H9 (cell line): Measurements from ENCODE around the gene BCORL1. TPM values are rescaled to one million over a fixed set of nuclear protein-coding genes. Genes with fewer than 3 reads are reported as not detected.

ENCODE experiments used
- DNase-seq: peaks from one replicate; pipeline ENCODE4 v3.0.0-alpha.2; 2017
- H2AFZ ChIP-seq: one replicate; pipeline ENCODE4 v1.6.1; 2013; ENCODE audit warnings: mild to moderate bottlenecking, low read length, control low read depth, moderate library complexity
- H2AK5ac ChIP-seq: 2 replicates; pipeline ENCODE4 v1.6.1; 2013; ENCODE audit warnings: low read length, control low read depth, mixed read lengths; ENCODE audit not compliant: insufficient read length
- H2BK120ac ChIP-seq: one replicate; pipeline ENCODE4 v1.6.1; 2013; ENCODE audit warnings: low read depth, mild to moderate bottlenecking, low read length, control low read depth, inconsistent platforms; ENCODE audit not compliant: poor library complexity, severe bottlenecking
- H2BK12ac ChIP-seq: 2 replicates; pipeline ENCODE4 v1.6.1; 2013; ENCODE audit warnings: low read length, control low read depth, mixed read lengths, low read depth; ENCODE audit not compliant: insufficient read length
- H2BK15ac ChIP-seq: 2 replicates; pipeline ENCODE4 v1.6.1; 2013; ENCODE audit warnings: low read depth, low read length, control low read depth
- H2BK20ac ChIP-seq: one replicate; pipeline ENCODE4 v1.6.1; 2013; ENCODE audit warnings: low read depth, mild to moderate bottlenecking, low read length, control low read depth, inconsistent platforms; ENCODE audit not compliant: poor library complexity, severe bottlenecking
- H2BK5ac ChIP-seq: 2 replicates; pipeline ENCODE4 v1.6.1; 2013; ENCODE audit warnings: low read length, control low read depth, mixed read lengths; ENCODE audit not compliant: insufficient read length
- H3K14ac ChIP-seq: 2 replicates; pipeline ENCODE4 v1.6.1; 2013; ENCODE audit warnings: low read length, control low read depth; ENCODE audit not compliant: insufficient read depth
- H3K18ac ChIP-seq: 2 replicates; pipeline ENCODE4 v1.6.1; 2013; ENCODE audit warnings: low read depth, mild to moderate bottlenecking, mixed read lengths, low read length, control low read depth; ENCODE audit not compliant: insufficient read length
- H3K23ac ChIP-seq: 2 replicates; pipeline ENCODE4 v1.6.1; 2013; ENCODE audit warnings: low read length, control low read depth, mixed read lengths, low read depth; ENCODE audit not compliant: insufficient read length
- H3K23me2 ChIP-seq: 2 replicates; pipeline ENCODE4 v1.6.1; 2013; ENCODE audit warnings: low read depth, mild to moderate bottlenecking, mixed read lengths, low read length, control low read depth; ENCODE audit not compliant: insufficient read length, poor library complexity, severe bottlenecking
- H3K27ac ChIP-seq: 2 replicates; pipeline ENCODE4 v1.5.1; 2013; ENCODE audit warnings: low read length, control low read depth, mixed read lengths, low read depth; ENCODE audit not compliant: insufficient read length
- H3K27me3 ChIP-seq: 2 replicates; pipeline ENCODE4 v1.6.1; 2013; ENCODE audit warnings: low read length, control low read depth, inconsistent platforms; ENCODE audit not compliant: insufficient read depth
- H3K4ac ChIP-seq: 2 replicates; pipeline ENCODE4 v1.6.1; 2013; ENCODE audit warnings: low read depth, mild to moderate bottlenecking, control low read depth, inconsistent platforms, low read length, moderate library complexity
- H3K4me1 ChIP-seq: 2 replicates; pipeline ENCODE4 v1.6.1; 2013; ENCODE audit warnings: low read length, control low read depth, inconsistent platforms; ENCODE audit not compliant: insufficient read depth
- H3K4me2 ChIP-seq: 2 replicates; pipeline ENCODE4 v1.6.1; 2013; ENCODE audit warnings: low read length, control low read depth, mixed read lengths; ENCODE audit not compliant: insufficient read length, insufficient read depth
- H3K56ac ChIP-seq: 2 replicates; pipeline ENCODE4 v1.6.1; 2013; ENCODE audit warnings: low read depth, mild to moderate bottlenecking, mixed read lengths, low read length, control low read depth; ENCODE audit not compliant: insufficient read length
- H3K79me1 ChIP-seq: 2 replicates; pipeline ENCODE4 v1.6.1; 2013; ENCODE audit warnings: low read depth, mild to moderate bottlenecking, moderate library complexity, low read length, control low read depth, inconsistent platforms; ENCODE audit not compliant: insufficient read depth, poor library complexity, severe bottlenecking
- H3K79me2 ChIP-seq: 2 replicates; pipeline ENCODE4 v1.6.1; 2013; ENCODE audit warnings: low read length, control low read depth, inconsistent platforms; ENCODE audit not compliant: insufficient read depth
- H3K9ac ChIP-seq: 2 replicates; pipeline ENCODE4 v1.6.1; 2013; ENCODE audit warnings: low read length, control low read depth, mixed read lengths; ENCODE audit not compliant: insufficient read length; ENCODE audit errors: extremely low read depth
- H3K9me3 ChIP-seq: one replicate; pipeline ENCODE4 v1.6.1; 2013; ENCODE audit warnings: low read depth, low read length, inconsistent platforms; ENCODE audit not compliant: control insufficient read depth
- H3T11ph ChIP-seq: one replicate; pipeline ENCODE4 v1.6.1; 2013; ENCODE audit warnings: mild to moderate bottlenecking, low read length, control low read depth, inconsistent platforms
- H4K20me1 ChIP-seq: one replicate; pipeline ENCODE4 v1.6.1; 2013; ENCODE audit not compliant: control insufficient read depth, insufficient read length, insufficient read depth
- H4K5ac ChIP-seq: 2 replicates; pipeline ENCODE4 v1.6.1; 2013; ENCODE audit warnings: low read depth, mild to moderate bottlenecking, mixed read lengths, low read length, control low read depth; ENCODE audit not compliant: insufficient read length
- H4K8ac ChIP-seq: replicated peaks from 2 replicates; pipeline ENCODE4 v1.6.1; 2013; ENCODE audit warnings: low read length, control low read depth, mixed read lengths, low read depth; ENCODE audit not compliant: insufficient read length
- H4K91ac ChIP-seq: 2 replicates; pipeline ENCODE4 v1.6.1; 2013; ENCODE audit warnings: low read depth, mild to moderate bottlenecking, moderate library complexity, mixed read lengths, low read length, control low read depth; ENCODE audit not compliant: insufficient read length
- H3K27ac Mint-ChIP-seq, 3 experiments: 2 replicates in 2 of 3; 3 replicates in 1 of 3; pipeline ENCODE4 v1.8.0; 2020 to 2021; ENCODE audit warnings: mixed read lengths in 3 of 3, mild to moderate bottlenecking in 1 of 3, moderate library complexity in 1 of 3
- H3K27me3 Mint-ChIP-seq: 2 replicates; pipeline ENCODE4 v1.8.0; 2021; ENCODE audit warnings: low read depth, mild to moderate bottlenecking, moderate library complexity, mixed read lengths
- H3K36me3 Mint-ChIP-seq, 3 experiments: 2 replicates in 2 of 3; 3 replicates in 1 of 3; pipeline ENCODE4 v1.8.0; 2020 to 2021; ENCODE audit warnings: low read depth in 3 of 3, mixed read lengths in 3 of 3; ENCODE audit not compliant: insufficient read depth in 1 of 3
- H3K4me1 Mint-ChIP-seq, 2 experiments: 2 replicates each; pipeline ENCODE4 v1.8.0; 2020; ENCODE audit warnings: mixed read lengths in 2 of 2
- H3K4me3 Mint-ChIP-seq, 2 experiments: 2 replicates in 1 of 2; 3 replicates in 1 of 2; pipeline ENCODE4 v1.8.0; 2020 to 2021; ENCODE audit warnings: mild to moderate bottlenecking in 2 of 2, mixed read lengths in 2 of 2, moderate library complexity in 1 of 2
- H3K9me3 Mint-ChIP-seq, 2 experiments: 2 replicates in 1 of 2; 3 replicates in 1 of 2; pipeline ENCODE4 v1.8.0; 2020; ENCODE audit warnings: mild to moderate bottlenecking in 2 of 2, mixed read lengths in 2 of 2, moderate library complexity in 1 of 2
- WGBS: extraction: QIAGEN DNeasy Blood & Tissue Kit; methylation state at CpG from one replicate; pipeline ENCODE4 v1.1.7; 2013; ENCODE audit warnings: missing lambda C conversion rate, low lambda C conversion rate, mixed read lengths; ENCODE audit not compliant: insufficient read length; ENCODE audit errors: extremely low coverage; 5-methylcytosine and 5-hydroxymethylcytosine counted together
- total RNA-seq: library from RNA; stranded (reverse); gene quantifications from 2 replicates; pipeline ENCODE4 v1.2.1, GENCODE V29; 2021
- TF ChIP-seq, protein P1 (sequence below): fragments of 200-600 bp; sonication (generic); conservative IDR thresholded peaks from 3 replicates; pipeline ENCODE4 v1.8.0; 2021; ENCODE audit warnings: antibody characterized with exemption, mild to moderate bottlenecking

Gene BCORL1
- total RNA-seq, 1 experiment from 2014 or later: 6.1 TPM

DNA sequence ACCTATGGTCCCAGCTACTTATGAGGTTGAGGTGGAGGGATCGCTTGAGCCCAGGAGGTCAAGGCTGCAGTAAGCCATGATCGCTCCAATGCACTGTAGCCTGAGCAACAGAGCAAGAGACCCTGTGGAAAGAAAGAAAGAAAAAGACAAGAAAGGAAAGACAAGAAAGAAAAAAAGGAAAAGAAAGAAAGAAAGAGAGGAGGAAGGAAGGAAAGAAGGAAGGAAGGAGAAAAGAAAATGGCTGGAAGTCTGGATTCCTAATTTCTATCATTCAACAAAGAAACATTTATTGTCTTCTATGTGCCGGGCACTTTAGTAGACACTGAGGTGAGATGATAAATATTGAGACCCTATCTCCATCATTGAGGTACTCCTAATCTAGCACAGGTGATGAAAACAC lies 26.8 kb upstream of the BCORL1 start:
- Histone ChIP-seq H3K9ac (no peak overlapping the region), H3K14ac (no peak overlapping the region), H2BK120ac (no peak overlapping the region), H2BK5ac (no peak overlapping the region), H3K4me2 (no peak overlapping the region), H2BK20ac (no peak overlapping the region), H3K4ac (no peak overlapping the region), H3K9me3 (peaks cover 19% of the 10 kb centered on the region), H4K91ac (no peak overlapping the region), H3K79me1 (no peaks in the 10 kb centered on the region), H2BK15ac (no peak overlapping the region), H2BK12ac (no peak overlapping the region), H2AK5ac (no peak overlapping the region), H3K56ac (no peak overlapping the region), H3K27ac (no peak overlapping the region), H3K23me2 (peaks cover 15% of the 10 kb centered on the region), H3K79me2 (no peaks in the 10 kb centered on the region), H3K18ac (no peak overlapping the region), H3K27me3 (peaks cover 65% of the 10 kb centered on the region), H3K4me1 (no peaks in the 10 kb centered on the region), H4K20me1 (no peaks in the 10 kb centered on the region), H2AFZ (no peak overlapping the region), H3T11ph (no peak overlapping the region), H4K8ac (no peak overlapping the region), H4K5ac (no peak overlapping the region), H3K23ac (no peak overlapping the region)
- no CpG with 5 or more reads among the region's 3 CpGs for WGBS
- H3K27ac Mint-ChIP-seq: no peak overlapping the region
- peak overlapping the region in 1 of 2 experiments; percentile 50; a peak in 3 of 5 replicates for H3K4me3 Mint-ChIP-seq
- H3K9me3 Mint-ChIP-seq: peaks cover 0 to 75% of the 10 kb centered on the region in 2 experiments; a peak in 3 of 5 replicates
- TF ChIP-seq, protein P1, sequence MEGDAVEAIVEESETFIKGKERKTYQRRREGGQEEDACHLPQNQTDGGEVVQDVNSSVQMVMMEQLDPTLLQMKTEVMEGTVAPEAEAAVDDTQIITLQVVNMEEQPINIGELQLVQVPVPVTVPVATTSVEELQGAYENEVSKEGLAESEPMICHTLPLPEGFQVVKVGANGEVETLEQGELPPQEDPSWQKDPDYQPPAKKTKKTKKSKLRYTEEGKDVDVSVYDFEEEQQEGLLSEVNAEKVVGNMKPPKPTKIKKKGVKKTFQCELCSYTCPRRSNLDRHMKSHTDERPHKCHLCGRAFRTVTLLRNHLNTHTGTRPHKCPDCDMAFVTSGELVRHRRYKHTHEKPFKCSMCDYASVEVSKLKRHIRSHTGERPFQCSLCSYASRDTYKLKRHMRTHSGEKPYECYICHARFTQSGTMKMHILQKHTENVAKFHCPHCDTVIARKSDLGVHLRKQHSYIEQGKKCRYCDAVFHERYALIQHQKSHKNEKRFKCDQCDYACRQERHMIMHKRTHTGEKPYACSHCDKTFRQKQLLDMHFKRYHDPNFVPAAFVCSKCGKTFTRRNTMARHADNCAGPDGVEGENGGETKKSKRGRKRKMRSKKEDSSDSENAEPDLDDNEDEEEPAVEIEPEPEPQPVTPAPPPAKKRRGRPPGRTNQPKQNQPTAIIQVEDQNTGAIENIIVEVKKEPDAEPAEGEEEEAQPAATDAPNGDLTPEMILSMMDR: no peak
- peaks cover 0 to 4% (median 0%) of the 10 kb centered on the region in 3 experiments; a peak in 2 of 7 replicates for H3K36me3 Mint-ChIP-seq
- peaks cover 91% of the 10 kb centered on the region for H3K27me3 Mint-ChIP-seq
- peaks cover 18 to 40% of the 10 kb centered on the region in 2 experiments for H3K4me1 Mint-ChIP-seq
- DNase-seq: no peak
